IMR-90 (cell line): ENCODE measurements around the gene KAT2A. TPM values are rescaled to one million over a fixed set of nuclear protein-coding genes. Genes with fewer than 3 reads are reported as not detected.
A peak's percentile ranks its signal among the peaks of the same experiment; 100 is the strongest.

Source experiments
- ATAC-seq: fragments of 200-7000 bp; cut with Tn5 transposase; 2 replicates; pipeline ENCODE4 v1.9.1; 2020; ENCODE audit warnings: low read depth, mild to moderate bottlenecking, moderate library complexity
- BruUV-seq: library from RNA; stranded (reverse); fragments of 400-500 nt; replicated peaks from 2 replicates; lab custom pipeline; 2021; lab: Mats Ljungman, UMichigan
- CTCF ChIA-PET: fragments of 300-600 bp; formaldehyde crosslinking; extraction: SDS; loops from one replicate; lab custom pipeline; 2021; ENCODE audit warnings: antibody characterized with exemption; lab: Yijun Ruan, JAX
- POLR2A ChIA-PET: fragments of 300-600 bp; sonication (Branson Sonifier 250); formaldehyde crosslinking; loops from one replicate; lab custom pipeline; 2022; ENCODE audit warnings: antibody characterized with exemption; ENCODE audit not compliant: unreplicated experiment; lab: Charles Lee
- DNase-seq: peaks from one replicate; pipeline ENCODE4 v3.0.0; 2013
- H2AFZ ChIP-seq: replicated peaks from 2 replicates; pipeline ENCODE3; 2013; ENCODE audit warnings: low read length, mild to moderate bottlenecking; ENCODE audit not compliant: poor library complexity
- H2AK5ac ChIP-seq: 2 replicates; pipeline ENCODE4 v1.6.1; 2013; ENCODE audit warnings: low read depth, low read length, inconsistent platforms
- H2AK9ac ChIP-seq: replicated peaks from 2 replicates; pipeline ENCODE3; 2013; ENCODE audit warnings: mild to moderate bottlenecking, low read depth, low read length, moderate library complexity; ENCODE audit not compliant: poor library complexity
- H2BK120ac ChIP-seq: 2 replicates; pipeline ENCODE4 v1.6.1; 2013; ENCODE audit warnings: low read depth, low read length, inconsistent platforms
- H2BK15ac ChIP-seq: 3 replicates; pipeline ENCODE4 v1.6.1; 2013; ENCODE audit warnings: low read depth, low read length, inconsistent platforms
- H2BK20ac ChIP-seq: 2 replicates; pipeline ENCODE4 v1.6.1; 2013; ENCODE audit warnings: low read depth, mild to moderate bottlenecking, inconsistent platforms, low read length, moderate library complexity
- H2BK5ac ChIP-seq: 2 replicates; pipeline ENCODE4 v1.6.1; 2013; ENCODE audit warnings: mild to moderate bottlenecking, low read depth, low read length, inconsistent platforms; ENCODE audit not compliant: poor library complexity, severe bottlenecking
- H3K14ac ChIP-seq: replicated peaks from 2 replicates; pipeline ENCODE4 v1.6.1; 2013; ENCODE audit warnings: low read depth, low read length, inconsistent platforms
- H3K18ac ChIP-seq: 2 replicates; pipeline ENCODE4 v1.6.1; 2013; ENCODE audit warnings: low read depth, low read length, control low read depth
- H3K23ac ChIP-seq: 2 replicates; pipeline ENCODE4 v1.6.1; 2013; ENCODE audit warnings: low read depth, low read length, inconsistent platforms
- H3K27ac ChIP-seq: 2 replicates; pipeline ENCODE4 v1.5.1; 2013; ENCODE audit warnings: mild to moderate bottlenecking, control low read depth, low read length; ENCODE audit not compliant: insufficient read depth
- H3K27me3 ChIP-seq: 2 replicates; pipeline ENCODE4 v1.6.1; 2013; ENCODE audit warnings: low read length; ENCODE audit not compliant: control insufficient read depth, insufficient read depth
- H3K36me3 ChIP-seq: 2 replicates; pipeline ENCODE4 v1.6.1; 2013; ENCODE audit warnings: low read length, mixed read lengths; ENCODE audit not compliant: control insufficient read depth, insufficient read depth
- H3K4ac ChIP-seq: 2 replicates; pipeline ENCODE4 v1.6.1; 2013; ENCODE audit warnings: low read depth, low read length, inconsistent platforms
- H3K4me1 ChIP-seq: 2 replicates; pipeline ENCODE4 v1.6.1; 2013; ENCODE audit warnings: low read length, mixed read lengths; ENCODE audit not compliant: control insufficient read depth, insufficient read depth
- H3K4me2 ChIP-seq: 2 replicates; pipeline ENCODE4 v1.6.1; 2013; ENCODE audit warnings: low read depth, mild to moderate bottlenecking, control low read depth, low read length, moderate library complexity
- H3K4me3 ChIP-seq: 2 replicates; pipeline ENCODE4 v1.5.1; 2013; ENCODE audit warnings: low read depth, mild to moderate bottlenecking, control low read depth, low read length, moderate library complexity; ENCODE audit not compliant: insufficient read depth
- H3K56ac ChIP-seq: 2 replicates; pipeline ENCODE4 v1.6.1; 2013; ENCODE audit warnings: low read length, inconsistent platforms; ENCODE audit not compliant: insufficient read depth; ENCODE audit errors: extremely low read depth
- H3K79me1 ChIP-seq, 2 experiments: 2 replicates each; pipeline ENCODE4 v1.6.1; 2013; ENCODE audit warnings: low read length in 2 of 2, inconsistent platforms in 1 of 2, low read depth in 1 of 2
- H3K9ac ChIP-seq: 2 replicates; pipeline ENCODE4 v1.6.1; 2013; ENCODE audit warnings: low read depth, low read length, control low read depth
- H3K9me1 ChIP-seq: 2 replicates; pipeline ENCODE4 v1.6.1; 2013; ENCODE audit warnings: low read length, inconsistent platforms; ENCODE audit not compliant: insufficient read depth
- H3K9me3 ChIP-seq: 2 replicates; pipeline ENCODE4 v1.6.1; 2013; ENCODE audit warnings: low read length; ENCODE audit not compliant: control insufficient read depth, insufficient read depth
- H4K20me1 ChIP-seq: 2 replicates; pipeline ENCODE4 v1.6.1; 2013; ENCODE audit warnings: low read length, inconsistent platforms; ENCODE audit not compliant: insufficient read depth
- H4K5ac ChIP-seq: 2 replicates; pipeline ENCODE4 v1.6.1; 2013; ENCODE audit warnings: mild to moderate bottlenecking, low read depth, low read length, control low read depth
- H4K8ac ChIP-seq, 2 experiments: 2 replicates each; pipeline ENCODE4 v1.6.1; 2013; ENCODE audit warnings: low read depth in 2 of 2, low read length in 2 of 2, control low read depth in 1 of 2, inconsistent platforms in 1 of 2
- H4K91ac ChIP-seq: 2 replicates; pipeline ENCODE4 v1.6.1; 2013; ENCODE audit warnings: low read depth, low read length, inconsistent platforms; ENCODE audit not compliant: insufficient read depth
- BHLHE40 ChIP-seq: fragments of 150-350 bp; IDR thresholded peaks from 2 replicates; pipeline ENCODE4 v1.6.1; 2016; ENCODE audit warnings: mild to moderate bottlenecking, low read depth, low read length
- CEBPB ChIP-seq: IDR thresholded peaks from 2 replicates; pipeline ENCODE4 v1.6.1; 2012; ENCODE audit warnings: low read depth, low read length, improper control_type of control experiment
- CHD1 ChIP-seq: IDR thresholded peaks from 2 replicates; pipeline ENCODE4 v1.6.1; 2012; ENCODE audit warnings: low read depth, low read length, improper control_type of control experiment
- CTCF ChIP-seq: conservative IDR thresholded peaks from 2 replicates; pipeline ENCODE4 v1.5.1; 2012; ENCODE audit warnings: mild to moderate bottlenecking, low read depth, low read length, improper control_type of control experiment
- ELK1 ChIP-seq: fragments of 150-350 bp; IDR thresholded peaks from 2 replicates; pipeline ENCODE4 v1.6.1; 2016; ENCODE audit warnings: low read depth, mild to moderate bottlenecking, low read length, moderate library complexity, borderline replicate concordance
- FOS ChIP-seq: fragments of 150-350 bp; IDR thresholded peaks from 2 replicates; pipeline ENCODE4 v1.6.1; 2016; ENCODE audit warnings: low read depth, low read length
- MAFK ChIP-seq: IDR thresholded peaks from 2 replicates; pipeline ENCODE4 v1.6.1; 2012; ENCODE audit warnings: low read depth, low read length, improper control_type of control experiment
- MAZ ChIP-seq: IDR thresholded peaks from 2 replicates; pipeline ENCODE4 v1.6.1; 2012; ENCODE audit warnings: low read depth, mild to moderate bottlenecking, low read length, improper control_type of control experiment, moderate library complexity, borderline replicate concordance
- MXI1 ChIP-seq: IDR thresholded peaks from 2 replicates; pipeline ENCODE4 v1.6.1; 2012; ENCODE audit warnings: low read depth, mild to moderate bottlenecking, low read length, moderate library complexity, borderline replicate concordance
- NFE2L2 ChIP-seq: fragments of 150-350 bp; IDR thresholded peaks from 2 replicates; pipeline ENCODE4 v1.6.1; 2016; ENCODE audit warnings: low read depth, mild to moderate bottlenecking, low read length
- POLR2A ChIP-seq: IDR thresholded peaks from 2 replicates; pipeline ENCODE4 v1.6.1; 2012; ENCODE audit warnings: mild to moderate bottlenecking, low read depth, low read length
- RAD21 ChIP-seq: IDR thresholded peaks from 2 replicates; pipeline ENCODE4 v1.6.1; 2012; ENCODE audit warnings: low read length, improper control_type of control experiment
- RCOR1 ChIP-seq: IDR thresholded peaks from 2 replicates; pipeline ENCODE4 v1.6.1; 2012; ENCODE audit warnings: mild to moderate bottlenecking, low read length, improper control_type of control experiment; ENCODE audit not compliant: insufficient replicate concordance
- RFX5 ChIP-seq: IDR thresholded peaks from 2 replicates; pipeline ENCODE4 v1.8.0; 2012; ENCODE audit warnings: low read depth, mild to moderate bottlenecking, low read length, moderate library complexity
- SMC3 ChIP-seq: fragments of 150-350 bp; IDR thresholded peaks from 2 replicates; pipeline ENCODE4 v1.6.1; 2016; ENCODE audit warnings: low read depth, mild to moderate bottlenecking, antibody characterized with exemption, low read length, moderate library complexity
- USF2 ChIP-seq: fragments of 150-350 bp; IDR thresholded peaks from 2 replicates; pipeline ENCODE4 v1.6.1; 2017; ENCODE audit warnings: mild to moderate bottlenecking, antibody characterized with exemption, low read length, low read depth
- WGBS, 2 experiments: methylation state at CpG; one replicate each; pipeline versions ENCODE4 v1.1.5 to v1.1.7; 2013; ENCODE audit warnings: missing lambda C conversion rate in 2 of 2; ENCODE audit not compliant: insufficient read length in 1 of 2; ENCODE audit errors: extremely low coverage in 2 of 2; 5-methylcytosine and 5-hydroxymethylcytosine counted together
- dilution Hi-C: fragments of 300-500 bp; cut with HindIII; formaldehyde crosslinking; loops from one replicate; pipeline ENCODE4 v1.14.3; 2018; ENCODE audit warnings: low sequenced_read_pairs; ENCODE audit not compliant: unreplicated experiment
- in situ Hi-C: fragments of 300-500 bp; cut with MboI; formaldehyde crosslinking; loops from 3 replicates; pipeline ENCODE4 v1.14.3; 2019; ENCODE audit warnings: low sequenced_read_pairs, inconsistent platforms, mixed read lengths
- intact Hi-C: fragments of 100-400 bp; cut with micrococcal nuclease; formaldehyde crosslinking; loops from 2 replicates; pipeline ENCODE4 v1.10.0; 2022
- polyA plus RNA-seq, 3 experiments: library from polyadenylated mRNA; depleted of rRNA; stranded (reverse); fragments of >200 nt; gene quantifications; 2 replicates each; pipeline ENCODE4 v1.2.3, GENCODE V29; 2012; ENCODE audit warnings: low replicate concordance in 1 of 3
- total RNA-seq: library from RNA; depleted of rRNA; stranded (reverse); fragments of >200 nt; gene quantifications from 2 replicates; pipeline ENCODE4 v1.2.3, GENCODE V29; 2012

Gene KAT2A
- total and polyA plus RNA-seq, 2 of the 4 experiments (the other 2 are of a cell fraction), result 6.3 to 28.2 TPM

- H3K9me1 ChIP-seq, result peaks cover 4% of the 10 kb centered on the region; the same call in 1 of the 2 replicates
- DNase-seq (no peak), ATAC-seq (no peak)
- H4K8ac ChIP-seq, result no peak overlapping the region
- H3K27ac ChIP-seq, result no peak overlapping the region
- H3K23ac ChIP-seq, result no peak overlapping the region
- H3K9me3 ChIP-seq, result no peaks in the 10 kb centered on the region
- BruUV-seq, result no TSS peak
- no peak overlapping the region for H3K4me3 ChIP-seq
- intact Hi-C loops (no loop called here), dilution Hi-C loops (no loop called here), in situ Hi-C loops (no loop called here)
- H2BK120ac ChIP-seq, result no peak overlapping the region
- H3K4me1 ChIP-seq, result peaks cover 7% of the 10 kb centered on the region
- no peak overlapping the region for H3K9ac ChIP-seq
- no peak overlapping the region for H3K18ac ChIP-seq
- H3K4ac ChIP-seq, result no peak overlapping the region
- no peak overlapping the region for H2BK20ac ChIP-seq
- no peak overlapping the region for H2BK5ac ChIP-seq
- no peak overlapping the region for H3K56ac ChIP-seq
- peaks cover 29% of the 10 kb centered on the region for H3K36me3 ChIP-seq
- no peak overlapping the region for H4K91ac ChIP-seq
- 91% methylated on average over 4 of the region's 4 CpGs; no CpG with 5 or more reads in 1 of the 2 experiments for WGBS, 2 experiments
- no peaks in the 10 kb centered on the region for H3K27me3 ChIP-seq
- POLR2A ChIA-PET, result no interaction called here
- CTCF ChIA-PET, result interaction anchor here (0.5 kb wide), 1 partner anchor 442 kb away, joined by 3 read pairs; no protein-coding TSS in a partner anchor
- H3K4me2 ChIP-seq, result no peak overlapping the region
- peaks cover 10 to 12% of the 10 kb centered on the region in 2 experiments; a peak in 3 of 4 replicates for H3K79me1 ChIP-seq
- H2AK5ac ChIP-seq, result no peak overlapping the region
- H2AFZ ChIP-seq, result no peak overlapping the region
- H3K14ac ChIP-seq, result no peak overlapping the region
- H2BK15ac ChIP-seq, result no peak overlapping the region
- TF ChIP-seq BHLHE40, result no peak
- TF ChIP-seq CHD1, result no peak
- TF ChIP-seq CEBPB, result no peak
- no peak for TF ChIP-seq MAFK
- no peak for TF ChIP-seq RCOR1
- no peak for TF ChIP-seq MXI1
- TF ChIP-seq MAZ, result no peak
- TF ChIP-seq FOS, result no peak
- no peak for TF ChIP-seq USF2
- TF ChIP-seq RFX5, result no peak
- no peak for TF ChIP-seq ELK1
- TF ChIP-seq NFE2L2, result no peak
- no peak for TF ChIP-seq RAD21
- no peak for TF ChIP-seq POLR2A
- no peak for TF ChIP-seq CTCF
- no peak for TF ChIP-seq SMC3
- peaks cover 3% of the 10 kb centered on the region; the same call in 1 of the 2 replicates for H4K20me1 ChIP-seq
- H4K5ac ChIP-seq, result no peak overlapping the region
- peak overlapping the region; percentile 15 for H2AK9ac ChIP-seq
These were observed 3.0 kb downstream of the KAT2A start for GRCh38 chr17:42118126-42118510.
